Breast epithelium (tissue), 4 donors: ENCODE measurements around the gene SGCA. TPM values are rescaled to one million over a fixed set of nuclear protein-coding genes. Genes with fewer than 3 reads are reported as not detected.

Source experiments
- DNase-seq, 2 donors: peaks; one replicate each; pipeline ENCODE4 v3.0.0-alpha.2; 2019; ENCODE audit warnings: low spot score in 2 of 2
- H3K27ac ChIP-seq, 2 donors: fragments of 200-600 bp; sonication (generic) in 1 of 2; one replicate each; pipeline ENCODE4 v1.5.1; 2016 to 2019; ENCODE audit warnings: mild to moderate bottlenecking in 1 of 2
- H3K27me3 ChIP-seq, 2 donors: fragments of 200-600 bp; sonication (generic) in 1 of 2; one replicate each; pipeline versions ENCODE4 v1.5.1 to v1.6.0; 2017 to 2019; ENCODE audit warnings: control low read depth in 1 of 2, mild to moderate bottlenecking in 1 of 2
- H3K36me3 ChIP-seq: fragments of 200-600 bp; one replicate; pipeline ENCODE4 v1.5.1; 2019
- H3K4me1 ChIP-seq, 2 donors: fragments of 200-600 bp; sonication (generic); one replicate each; pipeline ENCODE4 v1.5.1; 2016 to 2019; ENCODE audit warnings: control low read depth in 1 of 2
- H3K4me3 ChIP-seq, 3 donors: fragments of 200-600 bp; sonication (generic); 1 replicate in 2 of 3; 2 replicates in 1 of 3; pipeline ENCODE4 v1.5.1; 2016 to 2019; ENCODE audit warnings: mild to moderate bottlenecking in 3 of 3, moderate library complexity in 2 of 3
- H3K9me3 ChIP-seq, 2 donors: fragments of 200-600 bp; sonication (generic) in 1 of 2; one replicate each; pipeline ENCODE4 v1.5.1; 2016 to 2019; ENCODE audit warnings: control low read depth in 1 of 2
- CTCF ChIP-seq, 3 donors: fragments of 450-650 bp; IDR thresholded peaks; one replicate each; pipeline ENCODE4 v1.5.1; 2016 to 2017; ENCODE audit warnings: antibody characterized with exemption in 3 of 3, mild to moderate bottlenecking in 3 of 3, moderate library complexity in 3 of 3
- POLR2A ChIP-seq: fragments of 450-650 bp; IDR thresholded peaks from one replicate; pipeline ENCODE4 v1.6.1; 2016; ENCODE audit warnings: antibody characterized with exemption, mild to moderate bottlenecking, moderate library complexity
- POLR2AphosphoS5 ChIP-seq, 3 donors: sonication (generic); formaldehyde crosslinking; IDR thresholded peaks; one replicate each; pipeline ENCODE4 v1.6.1; 2017; ENCODE audit warnings: antibody characterized with exemption in 3 of 3
- intact Hi-C: fragments of 100-400 bp; cut with DNase I; formaldehyde crosslinking; loops from one replicate; pipeline ENCODE4 v1.15.1; 2023; ENCODE audit warnings: low total_unique reads
- total RNA-seq, 3 donors: library from RNA; depleted of rRNA; stranded (reverse); fragments of >200 nt; gene quantifications; one replicate each; pipeline ENCODE4 v1.1.0, GENCODE V29; 2016

The SGCA gene
- total RNA-seq, 3 donors from 2014 or later = 0.33 to 2.6 (median 0.73) TPM

GRCh38 chr17:50181591-50182560 is 16.1 kb downstream of the SGCA start:
- TF ChIP-seq POLR2A = no peak
- TF ChIP-seq CTCF (IDR thresholded peaks at IDR 0.05) = peak in 1 of 3 donors; percentile 12
- Histone ChIP-seq H3K36me3 (no peaks in the 10 kb centered on the region), H3K9me3 (no peaks in the 10 kb centered on the region), H3K4me3 (no peak overlapping the region), H3K4me1 (peaks cover 9 to 10% of the 10 kb centered on the region in 2 donors), H3K27me3 (no peaks in the 10 kb centered on the region), H3K27ac (peak overlapping the region; percentile 33 to 85)
- intact Hi-C loops = no loop called here
- no peak for DNase-seq

- no peaks in the 10 kb centered on the region for H3K27me3 ChIP-seq
- TF ChIP-seq CTCF (IDR thresholded peaks at IDR 0.05) (no peak), POLR2AphosphoS5 (IDR thresholded peaks at IDR 0.05) (no peak), POLR2A (no peak)
- H3K4me3 ChIP-seq = no peak overlapping the region
- no peaks in the 10 kb centered on the region for H3K36me3 ChIP-seq
- no peaks in the 10 kb centered on the region for H3K9me3 ChIP-seq
- peaks cover 6 to 7% of the 10 kb centered on the region in 2 donors for H3K4me1 ChIP-seq
- intact Hi-C loops = no loop called here
- peak overlapping the region; percentile 48 to 85 for H3K27ac ChIP-seq
- DNase-seq = no peak
These were observed 17.1 kb downstream of the SGCA start for GRCh38 chr17:50182783-50183420.

GRCh38 chr17:50183421-50183994 is 17.7 kb downstream of the SGCA start:
- H3K36me3 ChIP-seq = no peaks in the 10 kb centered on the region
- DNase-seq = no peak
- H3K4me1 ChIP-seq = peaks cover under 1 to 1% of the 10 kb centered on the region in 2 donors
- intact Hi-C loops = no loop called here
- no peaks in the 10 kb centered on the region for H3K27me3 ChIP-seq
- no peaks in the 10 kb centered on the region for H3K9me3 ChIP-seq
- TF ChIP-seq POLR2AphosphoS5 (IDR thresholded peaks at IDR 0.05) (peak in 1 of 3 donors; percentile 10), CTCF (IDR thresholded peaks at IDR 0.05) (no peak), POLR2A (no peak)
- H3K4me3 ChIP-seq = no peak overlapping the region
- peak overlapping the region; percentile 48 to 85 for H3K27ac ChIP-seq

- intact Hi-C loops = no loop called here
- no peak for DNase-seq
- peak in 1 of 3 donors; percentile 11 for TF ChIP-seq CTCF (IDR thresholded peaks at IDR 0.05)
- TF ChIP-seq POLR2AphosphoS5 (IDR thresholded peaks at IDR 0.05) = no peak
- TF ChIP-seq POLR2A = no peak
- H3K4me3 ChIP-seq = no peak overlapping the region
- peak overlapping the region; percentile 48 to 85 for H3K27ac ChIP-seq
- no peaks in the 10 kb centered on the region for H3K36me3 ChIP-seq
- H3K9me3 ChIP-seq = no peaks in the 10 kb centered on the region
- H3K27me3 ChIP-seq = no peaks in the 10 kb centered on the region
- H3K4me1 ChIP-seq = no peaks in the 10 kb centered on the region
These were observed 18.3 kb downstream of the SGCA start for GRCh38 chr17:50184064-50184463.
